Inferior parietal cortex (tissue), 1 donor: ENCODE data around the gene MCU.
"Not testable (repeated sequence)": the region's sequence is repeated elsewhere in the genome, so short reads cannot be mapped to it uniquely, and the experiment has no call there.

Experiments
- DNase-seq: peaks from one replicate; pipeline ENCODE4 v3.0.0-alpha.2; 2016; ENCODE audit errors: extremely low spot score

MCU gene

DNA sequence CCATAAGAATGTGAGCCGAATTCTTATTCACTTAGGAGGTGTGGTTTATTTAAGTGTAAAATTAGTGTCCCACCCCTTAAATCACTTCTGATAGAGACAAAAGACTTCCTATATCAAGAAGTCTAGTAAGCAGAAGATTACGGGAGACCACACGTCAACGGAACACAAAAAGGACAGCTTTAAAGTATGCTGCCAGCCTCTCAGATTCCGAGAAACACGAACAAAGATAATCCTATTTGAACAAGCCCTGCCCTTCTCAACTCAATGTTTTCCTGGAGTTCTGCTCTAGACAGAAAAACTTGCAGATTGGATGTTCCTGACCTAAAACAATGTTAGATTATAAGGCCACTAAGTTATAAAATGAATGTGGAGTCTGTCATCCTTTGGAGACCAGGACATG is 4.9 kb upstream of the MCU start:
- DNase-seq: no peak

DNA sequence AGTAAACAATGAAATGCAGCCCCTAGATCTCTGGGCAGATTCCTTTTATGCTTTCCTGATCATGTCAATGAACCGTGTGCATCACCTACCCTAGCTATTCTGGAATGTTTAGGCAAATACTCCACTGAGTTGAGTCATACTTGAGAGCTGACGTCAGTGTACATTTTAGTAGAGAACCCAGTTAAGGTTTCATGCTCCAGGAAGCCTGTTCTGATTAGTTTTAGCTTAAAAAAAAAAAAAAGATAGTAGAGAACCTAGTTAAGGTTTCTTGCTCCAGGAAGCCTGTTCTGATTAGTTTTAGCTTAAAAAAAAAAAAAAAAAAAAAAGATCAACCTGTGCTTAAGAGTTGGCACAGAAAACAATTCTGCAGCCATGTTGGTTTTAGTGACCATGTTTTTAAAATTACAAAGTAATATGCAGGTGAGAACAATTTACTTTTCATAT is 3.7 kb upstream of the MCU start:
- DNase-seq: no peak

DNA sequence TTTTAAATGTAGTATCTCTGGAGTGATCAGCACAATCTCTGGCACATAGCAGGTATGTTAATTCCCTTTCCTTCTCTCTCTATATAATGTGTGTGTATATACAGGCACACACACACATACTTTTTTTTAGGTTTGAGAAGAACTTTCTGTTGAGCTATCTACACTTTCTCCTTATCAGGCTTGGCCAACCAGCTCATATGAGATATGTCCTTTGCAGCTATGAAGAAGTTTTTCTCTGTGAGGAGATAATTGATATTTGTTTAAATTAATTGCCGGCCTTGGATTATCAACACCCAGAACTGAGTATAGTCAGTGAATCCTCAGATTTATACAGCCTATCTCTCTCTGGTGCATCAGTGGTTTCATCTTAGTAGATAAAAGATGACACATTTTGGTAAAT is 2.3 kb upstream of the MCU start:
- DNase-seq: no peak

- DNase-seq: no peak
Observed at GRCh38 chr10:72690071-72690755, 1.7 kb upstream of the MCU start.

GRCh38 chr10:72691470-72691862 is 477 bp upstream of the MCU start:
- no peak for DNase-seq

GRCh38 chr10:72692744-72692993 is 726 bp downstream of the MCU start:
- no peak for DNase-seq

GRCh38 chr10:72692994-72693781 is 1.2 kb downstream of the MCU start:
- DNase-seq: peak; percentile 40

- peak; percentile 58 for DNase-seq
Observed at GRCh38 chr10:72694476-72695369, 2.8 kb downstream of the MCU start.

DNA sequence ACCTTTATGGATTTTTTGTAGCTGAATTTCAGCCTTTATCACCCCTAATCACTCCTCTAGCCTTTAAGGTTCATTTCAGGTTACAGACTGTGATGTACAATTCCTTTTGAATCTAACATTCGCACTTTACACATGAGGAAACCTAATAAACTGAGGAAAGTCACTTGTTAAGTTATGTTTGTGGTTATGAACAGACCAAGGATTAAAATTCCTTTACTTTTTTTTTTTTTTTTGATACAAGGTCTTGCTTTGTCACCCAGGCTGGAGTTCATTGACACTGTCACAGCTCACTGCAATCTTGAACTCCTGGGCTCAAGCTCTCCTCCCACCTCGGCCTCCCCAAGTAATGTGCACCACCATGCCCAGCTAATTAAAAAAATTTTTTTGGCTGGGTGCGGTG is 3.6 kb downstream of the MCU start:
- no peak for DNase-seq

- no peak for DNase-seq
Observed at GRCh38 chr10:72697716-72698115, 5.8 kb downstream of the MCU start.

- not testable (repeated sequence) for DNase-seq
Observed at GRCh38 chr10:72702465-72702864, 10.5 kb downstream of the MCU start.

- DNase-seq: no peak
Observed at GRCh38 chr10:72702868-72703581, 11.1 kb downstream of the MCU start.

- no peak for DNase-seq
Observed at GRCh38 chr10:72704117-72704516, 12.2 kb downstream of the MCU start.

- no peak for DNase-seq
Observed at GRCh38 chr10:72709041-72709440, 17.1 kb downstream of the MCU start.

DNA sequence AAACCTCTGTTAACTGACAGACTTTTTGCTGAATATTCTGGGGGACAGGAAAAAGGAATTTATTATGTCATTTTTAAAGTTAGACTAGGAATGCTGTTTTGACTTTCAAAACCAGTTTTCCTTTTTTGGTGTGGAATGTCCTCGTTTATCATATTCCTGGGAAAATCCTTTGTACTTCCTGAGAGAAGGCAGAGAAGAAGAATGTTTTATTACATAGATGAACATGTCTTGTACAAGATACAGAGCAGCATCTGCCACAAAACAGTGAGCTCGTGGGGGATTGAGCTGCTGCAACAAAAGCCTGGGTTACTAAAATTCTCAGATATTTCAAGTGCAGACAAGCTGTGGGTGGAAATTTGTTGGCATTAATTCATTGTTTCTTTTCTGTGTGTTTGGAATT is 20.2 kb downstream of the MCU start:
- DNase-seq: no peak

GRCh38 chr10:72719941-72720592 is 28.1 kb downstream of the MCU start:
- DNase-seq: no peak

- no peak for DNase-seq
Observed at GRCh38 chr10:72720814-72721660, 29.1 kb downstream of the MCU start.

DNA sequence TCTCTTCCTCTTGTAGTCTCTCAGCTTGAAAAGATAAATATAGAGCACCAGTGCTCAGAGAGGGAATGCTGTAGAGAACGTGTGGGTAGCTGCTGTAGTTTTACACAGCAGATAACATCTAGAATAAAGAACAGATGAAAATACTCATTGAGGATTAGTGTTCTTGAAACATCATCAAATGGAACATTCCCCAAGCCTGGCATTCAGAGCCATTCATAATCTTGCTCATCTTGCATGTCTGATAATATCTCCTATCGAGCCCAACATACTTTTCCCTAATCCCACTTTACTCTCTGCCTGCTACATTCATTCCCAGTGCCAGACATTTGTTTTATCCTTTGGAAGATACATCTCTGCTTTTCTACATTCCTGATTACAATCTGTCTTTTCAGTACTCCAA is 35.2 kb downstream of the MCU start:
- no peak for DNase-seq

- DNase-seq: no peak
Observed at GRCh38 chr10:72728462-72728861, 36.5 kb downstream of the MCU start.

GRCh38 chr10:72729528-72729927 is 37.6 kb downstream of the MCU start:
- DNase-seq: no peak

- DNase-seq: no peak
Observed at GRCh38 chr10:72730479-72730878, 38.5 kb downstream of the MCU start.
